ENCODE measurements around the gene NEIL3.

- TF ChIP-seq CTCF (IDR thresholded peaks at IDR 0.05), result no peak
- no peak for TF ChIP-seq POLR2A (IDR thresholded peaks at IDR 0.05)
Measured at GRCh38 chr4:177301126-177301639, 8.5 kb upstream of the NEIL3 start.
